SK-N-SH treated with all-trans-retinoic acid at 6 μM for 48 hours (cell line): Measurements from ENCODE around the gene MMAB.

Experiments
- ATAC-seq: fragments of 200-7000 bp; cut with Tn5 transposase; 3 replicates; pipeline ENCODE4 v1.9.1; 2020; ENCODE audit warnings: mild to moderate bottlenecking, moderate library complexity
- ARNTL ChIP-seq: fragments of 450-650 bp; formaldehyde crosslinking; IDR thresholded peaks from 2 replicates; pipeline ENCODE4 v1.5.0; 2020; ENCODE audit warnings: low read depth, mild to moderate bottlenecking, moderate library complexity, borderline replicate concordance
- BACH2 ChIP-seq: fragments of 250-450 bp; sonication (Bioruptor Pico); IDR thresholded peaks from 2 replicates; pipeline ENCODE4 v1.9.0; 2021; ENCODE audit warnings: mild to moderate bottlenecking, borderline replicate concordance
- CSDC2 ChIP-seq: fragments of 250-450 bp; sonication (Bioruptor Pico); IDR thresholded peaks from 2 replicates; pipeline ENCODE4 v1.5.0; 2020; ENCODE audit warnings: mild to moderate bottlenecking, moderate library complexity
- ESRRG ChIP-seq: fragments of 250-450 bp; sonication (Bioruptor Pico); IDR thresholded peaks from 2 replicates; pipeline ENCODE4 v1.6.1; 2021; ENCODE audit warnings: mild to moderate bottlenecking
- OSR1 ChIP-seq: fragments of 250-450 bp; sonication (Bioruptor Pico); IDR thresholded peaks from 2 replicates; pipeline ENCODE4 v1.8.0; 2022; ENCODE audit warnings: moderate library complexity, mild to moderate bottlenecking, inconsistent platforms
- RARB ChIP-seq: fragments of 250-450 bp; sonication (Bioruptor Pico); IDR thresholded peaks from 2 replicates; pipeline ENCODE4 v1.8.0; 2021; ENCODE audit warnings: mild to moderate bottlenecking, moderate library complexity
- SNAI2 ChIP-seq: fragments of 250-450 bp; sonication (Bioruptor Pico); IDR thresholded peaks from 2 replicates; pipeline ENCODE4 v1.5.0; 2020; ENCODE audit warnings: mild to moderate bottlenecking, moderate library complexity
- TCF4 ChIP-seq: fragments of 250-450 bp; sonication (Bioruptor Pico); IDR thresholded peaks from 2 replicates; pipeline ENCODE4 v1.8.0; 2021; ENCODE audit warnings: mild to moderate bottlenecking, moderate library complexity, borderline replicate concordance
- TOX ChIP-seq: fragments of 250-450 bp; sonication (Bioruptor Pico); IDR thresholded peaks from 2 replicates; pipeline ENCODE4 v1.8.0; 2021; ENCODE audit warnings: mild to moderate bottlenecking, moderate library complexity, borderline replicate concordance
- ZC3H10 ChIP-seq: fragments of 250-450 bp; sonication (Bioruptor Pico); IDR thresholded peaks from 2 replicates; pipeline ENCODE4 v1.5.1; 2021; ENCODE audit warnings: mild to moderate bottlenecking, moderate library complexity
- ZFP3 ChIP-seq: fragments of 250-450 bp; sonication (Bioruptor Pico); IDR thresholded peaks from 2 replicates; pipeline ENCODE4 v1.5.0; 2020; ENCODE audit warnings: mild to moderate bottlenecking, moderate library complexity
- ZFP30 ChIP-seq: fragments of 450-650 bp; formaldehyde crosslinking; IDR thresholded peaks from 2 replicates; pipeline ENCODE4 v1.5.0; 2022; ENCODE audit warnings: mild to moderate bottlenecking, moderate library complexity
- ZNF70 ChIP-seq: fragments of 450-650 bp; formaldehyde crosslinking; IDR thresholded peaks from 2 replicates; pipeline ENCODE4 v1.5.0; 2020; ENCODE audit warnings: mild to moderate bottlenecking, moderate library complexity
- ZNF8 ChIP-seq: fragments of 450-650 bp; formaldehyde crosslinking; IDR thresholded peaks from 2 replicates; pipeline ENCODE4 v1.5.0; 2020; ENCODE audit warnings: mild to moderate bottlenecking, moderate library complexity
- TF ChIP-seq, protein P1 (sequence below): fragments of 250-450 bp; sonication (Bioruptor Pico); IDR thresholded peaks from 2 replicates; pipeline ENCODE4 v1.8.0; 2020; ENCODE audit warnings: mild to moderate bottlenecking, moderate library complexity, borderline replicate concordance
- TF ChIP-seq, protein P2 (sequence below): fragments of 250-450 bp; sonication (Bioruptor Pico); IDR thresholded peaks from 2 replicates; pipeline ENCODE4 v1.8.0; 2021; ENCODE audit warnings: low read depth, mild to moderate bottlenecking, moderate library complexity, borderline replicate concordance
- TF ChIP-seq, protein P3 (sequence below): fragments of 250-450 bp; sonication (Bioruptor Pico); IDR thresholded peaks from 2 replicates; pipeline ENCODE4 v1.5.1; 2020; ENCODE audit warnings: low read depth, mild to moderate bottlenecking, moderate library complexity

The MMAB gene

DNA sequence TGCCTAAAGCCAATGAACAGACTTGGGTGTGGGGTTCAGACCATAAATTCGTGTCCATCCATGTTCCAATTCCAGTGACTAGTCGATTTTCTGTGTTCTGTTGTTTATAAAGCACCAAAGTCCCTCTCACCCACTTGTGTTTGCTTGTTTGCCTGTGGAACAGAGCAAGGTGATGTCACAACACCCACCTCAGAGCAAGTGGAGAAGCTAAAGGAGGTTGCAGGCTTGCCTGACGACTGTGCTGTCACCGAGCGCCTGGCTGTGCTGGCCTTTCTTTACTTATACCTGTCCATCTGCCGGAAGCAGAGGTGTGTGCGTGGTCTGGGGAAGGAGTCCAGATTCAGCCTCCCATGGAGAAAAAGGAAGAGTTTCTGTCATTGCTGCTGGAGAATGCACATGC, 6.3 kb upstream of the MMAB start:
- TF ChIP-seq ZFP3 (no peak), ESRRG (no peak), TCF4 (CRISPR knock-in tag) (no peak), OSR1 (CRISPR knock-in tag) (no peak)
- TF ChIP-seq, protein P1, sequence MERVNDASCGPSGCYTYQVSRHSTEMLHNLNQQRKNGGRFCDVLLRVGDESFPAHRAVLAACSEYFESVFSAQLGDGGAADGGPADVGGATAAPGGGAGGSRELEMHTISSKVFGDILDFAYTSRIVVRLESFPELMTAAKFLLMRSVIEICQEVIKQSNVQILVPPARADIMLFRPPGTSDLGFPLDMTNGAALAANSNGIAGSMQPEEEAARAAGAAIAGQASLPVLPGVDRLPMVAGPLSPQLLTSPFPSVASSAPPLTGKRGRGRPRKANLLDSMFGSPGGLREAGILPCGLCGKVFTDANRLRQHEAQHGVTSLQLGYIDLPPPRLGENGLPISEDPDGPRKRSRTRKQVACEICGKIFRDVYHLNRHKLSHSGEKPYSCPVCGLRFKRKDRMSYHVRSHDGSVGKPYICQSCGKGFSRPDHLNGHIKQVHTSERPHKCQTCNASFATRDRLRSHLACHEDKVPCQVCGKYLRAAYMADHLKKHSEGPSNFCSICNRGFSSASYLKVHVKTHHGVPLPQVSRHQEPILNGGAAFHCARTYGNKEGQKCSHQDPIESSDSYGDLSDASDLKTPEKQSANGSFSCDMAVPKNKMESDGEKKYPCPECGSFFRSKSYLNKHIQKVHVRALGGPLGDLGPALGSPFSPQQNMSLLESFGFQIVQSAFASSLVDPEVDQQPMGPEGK (CRISPR knock-in tag): no peak
- TF ChIP-seq, all 23 proteins: peak for 0
- ATAC-seq: no peak

DNA sequence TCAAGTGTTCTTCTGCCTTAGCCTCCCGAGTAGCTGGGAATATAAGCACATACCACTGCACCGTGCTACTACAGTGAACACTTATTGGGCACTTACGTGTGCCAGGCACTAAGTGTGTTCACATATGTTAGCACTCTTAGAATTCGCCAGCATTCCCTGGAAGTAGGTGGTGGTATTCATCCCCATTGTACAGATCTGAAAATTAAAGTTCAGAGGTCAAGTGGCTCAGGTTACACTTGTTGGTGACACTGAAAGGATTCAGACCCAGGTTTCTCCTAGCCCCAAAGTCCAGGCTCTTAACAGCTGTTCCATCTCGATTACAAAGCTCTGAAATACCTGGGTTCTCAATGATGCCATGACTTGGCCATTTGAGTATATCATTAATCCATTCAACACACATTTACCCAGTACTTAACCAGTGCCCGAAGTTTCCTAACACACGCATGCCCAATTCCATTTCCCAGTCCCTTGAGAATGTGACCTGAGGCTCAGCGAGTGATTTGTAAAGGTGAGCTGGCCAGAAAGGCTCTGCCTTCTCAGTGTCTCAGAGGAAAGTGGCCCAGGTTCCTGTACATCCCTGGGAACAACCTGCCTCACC, 5.1 kb upstream of the MMAB start:
- ATAC-seq: no peak
- no peak for TF ChIP-seq ZFP30 (CRISPR knock-in tag)
- no peak for TF ChIP-seq TCF4 (CRISPR knock-in tag)

DNA sequence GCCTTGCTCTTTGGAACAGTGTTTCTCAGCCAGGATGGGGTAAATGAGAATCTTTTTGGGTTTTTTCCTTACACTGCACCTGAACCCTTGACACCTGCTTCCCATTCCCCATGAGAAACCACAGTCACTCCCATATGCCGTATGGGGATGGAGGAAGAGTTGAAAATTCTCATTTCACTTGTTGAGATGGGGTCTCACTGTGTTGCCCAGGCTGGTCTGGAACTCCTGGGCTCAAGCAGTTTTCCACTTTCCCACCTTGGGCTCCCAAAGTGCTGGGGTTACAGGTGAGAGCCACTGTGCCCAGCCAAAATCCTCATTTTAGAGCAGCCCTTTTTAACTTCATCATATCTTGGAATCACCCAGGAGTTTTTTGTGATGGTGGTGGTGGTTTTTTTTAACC, 4.0 kb upstream of the MMAB start:
- no peak for TF ChIP-seq ZNF70 (CRISPR knock-in tag)
- ATAC-seq: no peak

DNA sequence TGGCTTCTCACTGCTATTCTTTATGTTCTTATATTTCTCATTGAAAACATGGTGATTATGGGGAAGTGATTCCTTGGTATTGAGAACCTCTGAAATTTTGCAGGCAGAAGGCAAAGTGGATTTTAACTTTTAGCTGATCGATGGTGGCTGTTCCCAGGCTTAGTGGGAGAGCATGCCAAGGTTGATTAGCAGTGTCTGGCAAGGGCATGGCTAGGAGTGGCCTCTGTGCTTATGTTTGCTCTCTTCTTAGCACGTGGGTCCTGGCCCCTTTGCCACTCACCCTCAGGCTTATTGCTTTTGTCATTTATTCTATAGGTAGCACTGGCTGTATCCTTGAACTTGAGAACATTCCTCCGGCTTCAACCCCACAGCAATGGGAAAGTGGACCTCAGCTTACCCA, 2.4 kb upstream of the MMAB start:
- no peak for TF ChIP-seq ARNTL (CRISPR knock-in tag)
- no peak for TF ChIP-seq ZC3H10 (CRISPR knock-in tag)
- no peak for TF ChIP-seq RARB
- no peak for ATAC-seq

DNA sequence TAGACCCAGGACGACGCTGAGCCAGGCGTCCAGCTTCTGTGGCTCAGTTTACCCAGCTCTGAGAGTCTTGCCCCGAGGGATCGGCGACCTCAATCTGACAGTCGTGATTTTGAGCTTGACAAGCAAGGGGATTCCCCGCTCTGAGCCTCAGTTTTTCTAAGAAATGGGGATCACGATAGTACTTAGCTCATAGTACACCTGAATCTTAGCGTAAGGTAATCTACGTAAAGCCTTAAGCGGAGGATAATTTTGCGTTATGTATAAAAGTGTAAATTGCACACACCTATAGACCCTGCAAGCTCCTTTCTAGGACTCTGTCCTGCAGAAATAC, 575 bp upstream of the MMAB start:
- no peak for ATAC-seq
- TF ChIP-seq, protein P1 (CRISPR knock-in tag): no peak
- TF ChIP-seq TOX: no peak
- TF ChIP-seq ZNF8 (CRISPR knock-in tag): no peak

DNA sequence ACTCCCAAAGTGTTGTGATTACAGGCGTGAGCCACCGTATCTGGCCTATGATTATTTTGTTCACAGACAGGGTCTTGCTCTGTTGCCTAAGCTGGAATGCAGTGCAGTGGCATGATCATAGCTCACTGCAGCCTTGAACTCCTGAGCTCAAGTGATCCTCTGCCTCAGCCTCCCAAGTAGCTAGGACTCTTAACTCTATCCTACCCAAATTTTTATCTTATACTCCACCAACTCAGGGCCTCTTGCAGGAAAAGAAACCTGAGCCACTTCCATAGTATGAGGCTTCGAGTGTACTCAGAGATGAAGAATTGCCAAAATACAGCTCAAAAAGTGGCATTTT, 828 bp downstream of the MMAB start:
- ATAC-seq: no peak
- TF ChIP-seq ZNF70 (CRISPR knock-in tag) (no peak), SNAI2 (no peak), TCF4 (CRISPR knock-in tag) (no peak), BACH2 (CRISPR knock-in tag) (no peak), CSDC2 (CRISPR knock-in tag) (no peak), ZFP3 (no peak), ZFP30 (CRISPR knock-in tag) (no peak)
- TF ChIP-seq, protein P2, sequence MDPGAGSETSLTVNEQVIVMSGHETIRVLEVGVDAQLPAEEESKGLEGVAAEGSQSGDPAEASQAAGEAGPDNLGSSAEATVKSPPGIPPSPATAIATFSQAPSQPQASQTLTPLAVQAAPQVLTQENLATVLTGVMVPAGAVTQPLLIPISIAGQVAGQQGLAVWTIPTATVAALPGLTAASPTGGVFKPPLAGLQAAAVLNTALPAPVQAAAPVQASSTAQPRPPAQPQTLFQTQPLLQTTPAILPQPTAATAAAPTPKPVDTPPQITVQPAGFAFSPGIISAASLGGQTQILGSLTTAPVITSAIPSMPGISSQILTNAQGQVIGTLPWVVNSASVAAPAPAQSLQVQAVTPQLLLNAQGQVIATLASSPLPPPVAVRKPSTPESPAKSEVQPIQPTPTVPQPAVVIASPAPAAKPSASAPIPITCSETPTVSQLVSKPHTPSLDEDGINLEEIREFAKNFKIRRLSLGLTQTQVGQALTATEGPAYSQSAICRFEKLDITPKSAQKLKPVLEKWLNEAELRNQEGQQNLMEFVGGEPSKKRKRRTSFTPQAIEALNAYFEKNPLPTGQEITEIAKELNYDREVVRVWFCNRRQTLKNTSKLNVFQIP (CRISPR knock-in tag): no peak
- TF ChIP-seq, protein P3, sequence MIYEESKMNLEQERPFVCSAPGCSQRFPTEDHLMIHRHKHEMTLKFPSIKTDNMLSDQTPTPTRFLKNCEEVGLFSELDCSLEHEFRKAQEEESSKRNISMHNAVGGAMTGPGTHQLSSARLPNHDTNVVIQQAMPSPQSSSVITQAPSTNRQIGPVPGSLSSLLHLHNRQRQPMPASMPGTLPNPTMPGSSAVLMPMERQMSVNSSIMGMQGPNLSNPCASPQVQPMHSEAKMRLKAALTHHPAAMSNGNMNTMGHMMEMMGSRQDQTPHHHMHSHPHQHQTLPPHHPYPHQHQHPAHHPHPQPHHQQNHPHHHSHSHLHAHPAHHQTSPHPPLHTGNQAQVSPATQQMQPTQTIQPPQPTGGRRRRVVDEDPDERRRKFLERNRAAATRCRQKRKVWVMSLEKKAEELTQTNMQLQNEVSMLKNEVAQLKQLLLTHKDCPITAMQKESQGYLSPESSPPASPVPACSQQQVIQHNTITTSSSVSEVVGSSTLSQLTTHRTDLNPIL (CRISPR knock-in tag): no peak
- TF ChIP-seq, all 23 proteins: peak for 0
